OCI-LY3 (cell line): ENCODE measurements around the gene EXOC4.

Experiments
- H2AFZ ChIP-seq: fragments of 200-600, 300-600 bp; shearing (Covaris generic); 2 replicates; pipeline ENCODE4 v1.6.0; 2014; ENCODE audit warnings: antibody characterized with exemption, low read depth, low read length
- H3K27ac ChIP-seq: fragments of 200-600, 300-600 bp; sonication (generic); 2 replicates; pipeline ENCODE4 v1.5.1; 2014; ENCODE audit warnings: mild to moderate bottlenecking, low read length, moderate library complexity, mixed read lengths
- H3K27me3 ChIP-seq: fragments of 200-600, 300-600 bp; sonication (generic); 2 replicates; pipeline ENCODE4 v1.6.1; 2014; ENCODE audit warnings: low read depth, low read length, mixed read lengths
- H3K36me3 ChIP-seq: fragments of 200-600, 300-600 bp; sonication (generic); replicated peaks from 2 replicates; pipeline ENCODE3; 2014; ENCODE audit warnings: low read depth, low read length, mixed read lengths
- H3K4me1 ChIP-seq: fragments of 300-600, 200-600 bp; sonication (generic); 2 replicates; pipeline ENCODE4 v1.6.1; 2014; ENCODE audit warnings: low read length, mixed read lengths
- H3K4me2 ChIP-seq: fragments of 200-600, 300-600 bp; sonication (generic); 2 replicates; pipeline ENCODE4 v1.6.1; 2014; ENCODE audit warnings: low read length, mixed read lengths
- H3K4me3 ChIP-seq: fragments of 300-600, 200-600 bp; sonication (generic); 2 replicates; pipeline ENCODE4 v1.5.1; 2014; ENCODE audit warnings: antibody characterized with exemption, mild to moderate bottlenecking, low read length, moderate library complexity
- H3K79me2 ChIP-seq: fragments of 300-600, 200-600 bp; shearing (Covaris generic); 2 replicates; pipeline ENCODE4 v1.6.1; 2014; ENCODE audit warnings: mild to moderate bottlenecking, low read length, mixed read lengths
- H3K9ac ChIP-seq: fragments of 300-600, 200-600 bp; shearing (Covaris generic); 2 replicates; pipeline ENCODE4 v1.6.0; 2014; ENCODE audit warnings: mild to moderate bottlenecking, low read length, moderate library complexity
- H3K9me3 ChIP-seq: fragments of 200-600, 300-600 bp; shearing (Covaris generic); 2 replicates; pipeline ENCODE4 v1.6.1; 2014; ENCODE audit warnings: low read length, mixed read lengths; ENCODE audit not compliant: insufficient read depth
- H4K20me1 ChIP-seq: fragments of 200-600, 300-600 bp; sonication (generic); 2 replicates; pipeline ENCODE4 v1.6.1; 2016; ENCODE audit warnings: low read length, mixed read lengths; ENCODE audit not compliant: insufficient read depth
- EZH2phosphoT487 ChIP-seq: fragments of 200-600 bp; shearing (Covaris generic); IDR thresholded peaks from 2 replicates; pipeline ENCODE4 v1.6.1; 2018; ENCODE audit warnings: antibody characterized with exemption, mixed run types, low read depth
- TF ChIP-seq, protein P1 (sequence below): fragments of 200-600, 300-600 bp; sonication (generic); IDR thresholded peaks from 2 replicates; pipeline ENCODE4 v1.5.1; 2014; ENCODE audit warnings: antibody characterized with exemption, low read length, low read depth

EXOC4 gene

DNA sequence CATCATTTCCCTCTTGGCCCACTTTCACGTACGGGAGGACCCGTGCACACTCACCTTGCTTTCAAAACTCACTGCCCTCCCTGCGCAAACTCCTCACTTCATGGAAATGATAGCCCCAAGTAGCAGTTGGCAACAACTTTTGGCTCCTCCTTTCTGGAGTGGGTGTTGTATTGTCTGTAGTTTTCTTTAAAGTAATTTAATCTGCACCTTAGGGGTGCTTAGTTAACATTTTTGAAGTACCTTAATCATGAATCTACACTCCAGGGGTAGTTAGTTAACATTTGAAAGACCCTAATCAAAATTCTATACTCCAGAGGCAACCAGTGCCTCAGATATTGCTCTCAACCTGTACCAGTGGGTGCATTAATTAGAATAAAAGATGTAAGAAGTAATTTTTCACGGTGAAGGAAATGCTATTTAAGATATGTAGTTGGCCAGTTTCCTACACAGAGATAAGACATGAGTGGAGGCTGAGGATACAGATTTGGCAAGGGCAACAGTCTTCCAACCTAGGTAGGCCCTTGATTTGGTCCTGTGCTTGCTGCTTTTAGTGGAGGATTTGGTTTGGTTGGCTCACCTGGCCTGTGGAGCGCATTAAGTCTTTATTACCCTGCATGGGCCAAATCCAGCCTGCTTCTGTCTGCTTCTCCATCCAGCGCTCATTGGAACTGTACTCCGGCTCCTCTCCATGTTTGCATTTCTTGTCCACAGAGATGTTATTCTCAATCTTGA, 93.0 kb downstream of the EXOC4 start:
- Histone ChIP-seq H3K9me3 (no peaks in the 10 kb centered on the region), H3K36me3 (peaks cover 5% of the 10 kb centered on the region), H3K4me2 (no peak overlapping the region), H3K4me1 (peaks cover 4% of the 10 kb centered on the region), H4K20me1 (0 out of 2 replicates have a peak, but pooled peaks cover 3% of the 10 kb centered on the region), H2AFZ (no peak overlapping the region), H3K27ac (no peak overlapping the region), H3K27me3 (no peaks in the 10 kb centered on the region), H3K9ac (no peak overlapping the region), H3K4me3 (no peak overlapping the region), H3K79me2 (no peaks in the 10 kb centered on the region; the same call in 1 of the 2 replicates)
- no peak for TF ChIP-seq EZH2phosphoT487
- TF ChIP-seq, protein P1, sequence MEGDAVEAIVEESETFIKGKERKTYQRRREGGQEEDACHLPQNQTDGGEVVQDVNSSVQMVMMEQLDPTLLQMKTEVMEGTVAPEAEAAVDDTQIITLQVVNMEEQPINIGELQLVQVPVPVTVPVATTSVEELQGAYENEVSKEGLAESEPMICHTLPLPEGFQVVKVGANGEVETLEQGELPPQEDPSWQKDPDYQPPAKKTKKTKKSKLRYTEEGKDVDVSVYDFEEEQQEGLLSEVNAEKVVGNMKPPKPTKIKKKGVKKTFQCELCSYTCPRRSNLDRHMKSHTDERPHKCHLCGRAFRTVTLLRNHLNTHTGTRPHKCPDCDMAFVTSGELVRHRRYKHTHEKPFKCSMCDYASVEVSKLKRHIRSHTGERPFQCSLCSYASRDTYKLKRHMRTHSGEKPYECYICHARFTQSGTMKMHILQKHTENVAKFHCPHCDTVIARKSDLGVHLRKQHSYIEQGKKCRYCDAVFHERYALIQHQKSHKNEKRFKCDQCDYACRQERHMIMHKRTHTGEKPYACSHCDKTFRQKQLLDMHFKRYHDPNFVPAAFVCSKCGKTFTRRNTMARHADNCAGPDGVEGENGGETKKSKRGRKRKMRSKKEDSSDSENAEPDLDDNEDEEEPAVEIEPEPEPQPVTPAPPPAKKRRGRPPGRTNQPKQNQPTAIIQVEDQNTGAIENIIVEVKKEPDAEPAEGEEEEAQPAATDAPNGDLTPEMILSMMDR = no peak

DNA sequence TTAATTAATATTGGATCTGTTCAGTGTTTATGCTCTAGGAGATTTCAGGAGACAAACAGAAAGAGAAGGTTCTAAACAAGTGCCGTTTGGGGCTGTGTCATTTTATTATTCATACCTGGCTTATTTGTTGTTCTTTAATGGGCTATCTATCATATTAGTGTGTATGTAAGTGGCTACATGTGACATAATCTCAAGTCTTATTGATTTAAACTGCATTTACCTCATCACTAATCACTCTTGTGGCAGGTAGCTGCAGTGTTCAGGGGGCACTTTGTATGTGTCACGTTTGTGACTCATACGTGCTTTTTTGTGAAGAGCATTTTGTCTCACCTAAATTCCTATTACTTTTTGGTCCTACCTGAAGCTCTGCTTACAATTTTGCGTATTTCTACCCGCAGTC, 95.4 kb downstream of the EXOC4 start:
- H2AFZ ChIP-seq = no peak overlapping the region

DNA sequence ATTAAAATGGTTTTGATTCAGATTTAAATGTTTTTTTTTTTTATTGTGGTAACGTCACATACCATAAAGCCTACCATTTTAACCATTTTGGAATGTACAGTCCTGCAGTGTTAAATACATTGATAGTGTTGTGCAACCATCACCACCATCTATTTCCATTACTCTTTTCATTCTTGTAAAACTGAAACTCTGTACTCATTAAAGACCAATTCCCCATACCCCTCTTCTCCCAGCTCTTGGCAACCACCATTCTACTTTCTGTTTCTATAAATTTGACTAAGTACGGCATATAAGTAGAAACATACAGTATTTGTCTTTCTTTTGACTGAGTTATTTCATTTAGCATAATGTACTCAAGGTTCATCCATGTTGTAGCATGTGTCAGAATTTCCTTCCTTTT, 96.2 kb downstream of the EXOC4 start:
- H4K20me1 ChIP-seq = 0 out of 2 replicates have a peak, but pooled peaks cover under 1% of the 10 kb centered on the region
- H3K36me3 ChIP-seq = peaks cover 5% of the 10 kb centered on the region
- H3K27me3 ChIP-seq = no peaks in the 10 kb centered on the region
- no peak overlapping the region for H3K4me2 ChIP-seq
- peaks cover 4% of the 10 kb centered on the region for H3K4me1 ChIP-seq
- no peak overlapping the region for H2AFZ ChIP-seq
- TF ChIP-seq, protein P1 = no peak
- TF ChIP-seq EZH2phosphoT487 = no peak
- H3K4me3 ChIP-seq = no peak overlapping the region
- H3K9ac ChIP-seq = no peak overlapping the region
- no peak overlapping the region for H3K27ac ChIP-seq
- peaks cover 7% of the 10 kb centered on the region; the same call in 1 of the 2 replicates for H3K9me3 ChIP-seq
- no peaks in the 10 kb centered on the region; the same call in 1 of the 2 replicates for H3K79me2 ChIP-seq

More for the DNA sequence above, 95.4 kb downstream of the EXOC4 start:
- Histone ChIP-seq H3K4me3 (no peak overlapping the region), H3K36me3 (peaks cover 4% of the 10 kb centered on the region), H3K79me2 (no peaks in the 10 kb centered on the region; the same call in 1 of the 2 replicates), H3K9ac (no peak overlapping the region), H3K27ac (no peak overlapping the region), H4K20me1 (0 out of 2 replicates have a peak, but pooled peaks cover 3% of the 10 kb centered on the region), H3K4me2 (no peak overlapping the region), H3K9me3 (peaks cover 2% of the 10 kb centered on the region; the same call in 1 of the 2 replicates), H3K27me3 (no peaks in the 10 kb centered on the region), H3K4me1 (peaks cover 4% of the 10 kb centered on the region)
- no peak for TF ChIP-seq EZH2phosphoT487
- TF ChIP-seq, protein P1 = no peak

DNA sequence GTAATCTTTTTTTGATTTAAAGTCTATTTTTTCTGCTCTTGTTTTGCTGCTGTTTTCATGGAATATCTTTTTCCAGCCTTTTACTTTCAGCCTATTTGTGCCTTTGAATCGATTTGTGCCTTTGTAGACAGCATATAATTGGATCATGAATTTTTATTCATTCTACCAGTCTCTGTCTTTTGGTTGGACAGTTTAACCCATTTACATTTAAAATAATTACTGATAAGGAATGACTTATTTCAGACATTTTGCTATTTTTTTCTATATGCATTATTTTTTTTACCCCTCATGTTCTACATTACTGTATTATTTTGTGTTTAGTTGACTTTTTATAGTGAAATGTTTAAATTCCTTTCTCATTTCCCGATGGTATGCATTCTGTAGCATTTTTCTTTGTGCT, 99.6 kb downstream of the EXOC4 start:
- no peak overlapping the region for H3K27ac ChIP-seq
- H3K79me2 ChIP-seq = no peaks in the 10 kb centered on the region; the same call in 1 of the 2 replicates
- peaks cover 4% of the 10 kb centered on the region for H3K4me1 ChIP-seq
- no peak overlapping the region for H3K4me2 ChIP-seq
- no peak overlapping the region for H3K4me3 ChIP-seq
- H3K36me3 ChIP-seq = peaks cover 5% of the 10 kb centered on the region
- no peaks in the 10 kb centered on the region for H3K27me3 ChIP-seq
- no peak overlapping the region for H3K9ac ChIP-seq
- no peaks in the 10 kb centered on the region for H4K20me1 ChIP-seq
- no peak for TF ChIP-seq EZH2phosphoT487
- TF ChIP-seq, protein P1 = no peak
- H2AFZ ChIP-seq = no peak overlapping the region
- peaks cover 7% of the 10 kb centered on the region; the same call in 1 of the 2 replicates for H3K9me3 ChIP-seq
